Measurements from ENCODE around the gene SPINK14. TPM values are rescaled to one million over a fixed set of nuclear protein-coding genes. Genes with fewer than 3 reads are reported as not detected.

SPINK14 gene
- total and polyA plus RNA-seq, 7 donors: not detected

GRCh38 chr5:148140846-148141245 is 27.5 kb upstream of the SPINK14 start:
- H3K36me3 ChIP-seq: no peaks in the 10 kb centered on the region
- no peak for DNase-seq
- H3K27ac ChIP-seq: no peak overlapping the region
- no peaks in the 10 kb centered on the region for H3K4me1 ChIP-seq
- intact Hi-C loops (cut with DNase I): no loop called here
- 64 to 95% methylated on average over 3 of the region's 3 CpGs for WGBS, 2 donors
- TF ChIP-seq EP300 (IDR thresholded peaks at IDR 0.05) (no peak), POLR2A (IDR thresholded peaks at IDR 0.05) (no peak), CTCF (IDR thresholded peaks at IDR 0.05) (no peak), POLR2AphosphoS5 (IDR thresholded peaks at IDR 0.05) (no peak)
- no peak overlapping the region for H3K4me3 ChIP-seq
- H3K9me3 ChIP-seq: no peaks in the 10 kb centered on the region
- no peaks in the 10 kb centered on the region for H3K27me3 ChIP-seq

GRCh38 chr5:148141645-148142044 is 26.7 kb upstream of the SPINK14 start:
- H3K27me3 ChIP-seq: no peaks in the 10 kb centered on the region
- no peaks in the 10 kb centered on the region for H3K36me3 ChIP-seq
- H3K9me3 ChIP-seq: no peaks in the 10 kb centered on the region
- intact Hi-C loops (cut with DNase I): no loop called here
- no peak overlapping the region for H3K4me3 ChIP-seq
- TF ChIP-seq EP300 (IDR thresholded peaks at IDR 0.05) (no peak), POLR2AphosphoS5 (IDR thresholded peaks at IDR 0.05) (no peak), POLR2A (IDR thresholded peaks at IDR 0.05) (no peak), CTCF (IDR thresholded peaks at IDR 0.05) (no peak)
- no peak for DNase-seq
- no peaks in the 10 kb centered on the region for H3K4me1 ChIP-seq
- WGBS, 2 donors: 83 to 85% methylated on average over 2 of the region's 2 CpGs
- H3K27ac ChIP-seq: no peak overlapping the region

DNA sequence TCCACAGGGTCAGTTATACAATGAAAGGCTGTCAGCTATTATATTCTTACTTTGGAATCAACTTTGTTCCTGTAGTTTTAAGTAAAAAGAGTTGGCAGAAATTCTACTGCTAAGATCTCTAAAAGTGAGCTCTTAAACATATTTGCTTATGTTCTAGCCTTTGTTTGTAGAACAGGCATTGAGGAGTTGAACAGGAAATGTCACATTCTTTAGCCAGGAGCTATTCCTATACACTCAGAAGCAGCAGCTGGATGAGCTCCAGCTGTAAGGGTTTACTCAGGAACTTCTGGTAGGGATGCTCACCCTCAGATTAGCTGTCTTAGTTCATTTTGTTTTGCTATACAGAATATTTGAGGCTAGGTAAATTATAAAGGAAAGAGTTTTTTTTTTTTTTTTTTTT is 22.4 kb upstream of the SPINK14 start:
- intact Hi-C loops (cut with DNase I): no loop called here
- DNase-seq: no peak
- no peaks in the 10 kb centered on the region for H3K4me1 ChIP-seq
- no peaks in the 10 kb centered on the region for H3K27me3 ChIP-seq
- no peak for TF ChIP-seq EP300 (IDR thresholded peaks at IDR 0.05)
- H3K9me3 ChIP-seq: no peaks in the 10 kb centered on the region
- H3K36me3 ChIP-seq: no peaks in the 10 kb centered on the region
- no peak overlapping the region for H3K27ac ChIP-seq
- H3K4me3 ChIP-seq: no peak overlapping the region

DNA sequence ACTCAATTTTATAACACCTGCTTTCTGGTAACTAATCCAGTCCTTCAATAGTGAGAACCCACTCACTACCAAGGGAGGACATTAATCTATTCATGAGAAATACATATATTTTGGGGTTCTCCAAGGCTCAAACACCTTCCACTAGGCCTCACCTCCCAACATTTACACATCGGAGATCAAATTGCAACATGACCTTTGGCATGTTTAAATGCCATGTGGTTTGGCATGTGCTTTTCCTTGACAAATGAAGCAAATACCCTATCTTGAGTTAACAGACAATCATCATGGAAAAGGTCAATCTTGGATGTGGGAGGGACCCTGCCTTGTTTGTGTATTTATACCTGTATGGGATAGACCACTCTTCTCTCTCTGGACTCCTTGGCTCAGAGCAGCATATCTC is 21.9 kb upstream of the SPINK14 start:
- Histone ChIP-seq H3K27ac (no peak overlapping the region), H3K9me3 (no peaks in the 10 kb centered on the region), H3K27me3 (no peaks in the 10 kb centered on the region), H3K36me3 (no peaks in the 10 kb centered on the region), H3K4me3 (no peak overlapping the region), H3K4me1 (no peaks in the 10 kb centered on the region)
- intact Hi-C loops (cut with DNase I): no loop called here
- no peak for DNase-seq
- WGBS, 2 donors: 19 to 59% methylated on average over 1 of the region's 1 CpG
- TF ChIP-seq POLR2AphosphoS5 (IDR thresholded peaks at IDR 0.05): no peak
- no peak for TF ChIP-seq POLR2A (IDR thresholded peaks at IDR 0.05)
- no peak for TF ChIP-seq EP300 (IDR thresholded peaks at IDR 0.05)
- TF ChIP-seq CTCF (IDR thresholded peaks at IDR 0.05): no peak

DNA sequence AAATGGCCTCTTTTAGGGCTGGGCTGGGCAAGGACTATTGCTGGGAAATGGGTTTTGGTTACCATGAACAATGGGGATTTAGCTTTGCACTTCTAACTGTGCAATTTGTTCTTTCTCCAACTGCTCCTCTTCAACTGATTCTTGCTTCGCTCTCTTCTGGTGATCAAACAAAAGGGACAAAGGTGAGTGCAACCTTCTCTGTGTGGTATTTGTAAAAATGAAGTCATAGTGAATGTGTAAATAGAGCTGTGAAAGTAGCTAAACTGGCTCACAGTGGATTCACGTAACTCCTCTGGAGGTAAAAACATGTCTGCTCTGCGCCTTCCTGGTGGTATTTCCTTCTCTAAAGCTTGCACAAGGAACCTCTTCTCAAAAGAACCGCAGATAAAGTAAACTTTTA is 20.9 kb upstream of the SPINK14 start:
- TF ChIP-seq POLR2AphosphoS5 (IDR thresholded peaks at IDR 0.05) (no peak), EP300 (IDR thresholded peaks at IDR 0.05) (no peak), CTCF (IDR thresholded peaks at IDR 0.05) (no peak), POLR2A (IDR thresholded peaks at IDR 0.05) (no peak)
- Histone ChIP-seq H3K27ac (no peak overlapping the region), H3K4me1 (no peaks in the 10 kb centered on the region), H3K9me3 (no peaks in the 10 kb centered on the region), H3K27me3 (no peaks in the 10 kb centered on the region), H3K36me3 (no peaks in the 10 kb centered on the region), H3K4me3 (no peak overlapping the region)
- no peak for DNase-seq
- intact Hi-C loops (cut with DNase I): no loop called here
- WGBS, 2 donors: 19 to 56% methylated on average over 4 of the region's 4 CpGs
